GM21619 (cell line): ENCODE results near the gene ACAP2.
"Not testable (repeated sequence)": the region's sequence is repeated elsewhere in the genome, so short reads cannot be mapped to it uniquely, and the experiment has no call there.

Source experiments
- ATAC-seq: cut with Tn5 transposase; IDR thresholded peaks from one replicate; pipeline ENCODE4 v1.9.1; 2021; ENCODE audit not compliant: unreplicated experiment

The ACAP2 gene

DNA sequence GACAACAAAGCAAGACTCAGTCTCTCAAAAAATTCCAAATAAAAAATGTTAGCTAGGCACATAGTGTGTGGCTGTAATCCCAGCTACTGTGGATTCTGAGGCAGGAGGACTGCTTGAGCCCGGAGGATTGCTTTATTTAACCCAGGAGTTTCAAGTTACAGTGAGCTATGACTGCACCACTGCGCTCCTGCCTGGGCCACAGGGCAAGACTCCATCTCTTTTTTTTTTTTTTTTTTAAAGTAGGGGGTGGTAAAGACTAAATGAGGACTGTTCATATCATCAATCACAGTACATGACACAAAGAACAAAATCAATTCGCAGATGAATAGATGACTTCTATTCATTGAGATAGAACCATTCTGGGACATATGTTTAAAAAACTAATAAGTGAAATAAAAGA, 48.1 kb downstream of the ACAP2 start:
- no peak for ATAC-seq

DNA sequence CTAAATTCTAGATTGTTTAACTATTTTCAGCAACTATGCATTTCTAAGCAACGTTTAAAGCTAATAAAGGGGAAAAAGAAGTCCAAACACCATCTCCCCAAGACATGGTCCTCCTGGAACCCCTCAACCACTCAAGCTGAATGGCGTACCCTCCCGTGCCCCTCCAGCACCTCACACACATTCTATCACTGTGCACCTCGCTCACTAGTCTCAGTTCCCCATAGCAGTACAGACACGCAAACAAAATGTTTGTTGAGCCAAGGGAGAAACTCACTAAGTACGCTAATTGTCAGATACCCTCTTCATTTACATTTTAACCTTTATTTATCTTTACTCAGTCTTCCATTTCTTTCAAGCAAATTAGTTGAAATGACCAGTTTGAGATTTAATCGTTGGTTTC, 48.8 kb downstream of the ACAP2 start:
- ATAC-seq, result peak; percentile 67

DNA sequence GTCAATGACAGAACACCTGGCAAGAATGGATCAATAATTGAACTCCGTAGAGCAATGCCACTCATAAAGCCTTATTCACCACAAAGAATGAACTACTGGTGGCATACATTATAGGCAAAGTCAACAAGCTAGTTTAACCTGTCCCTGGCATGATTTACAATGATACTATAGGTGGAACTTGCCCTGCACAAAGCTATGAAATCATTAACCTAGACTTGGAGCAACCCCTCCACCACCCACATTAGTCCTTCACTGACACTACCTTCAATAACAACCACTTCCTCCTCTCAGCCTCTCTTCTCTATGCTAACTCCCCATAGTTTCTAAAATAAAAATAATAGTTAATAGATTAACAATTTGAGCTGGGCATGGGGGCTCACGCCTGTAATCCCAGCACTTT, 54.4 kb downstream of the ACAP2 start:
- ATAC-seq, result peak; percentile 79

DNA sequence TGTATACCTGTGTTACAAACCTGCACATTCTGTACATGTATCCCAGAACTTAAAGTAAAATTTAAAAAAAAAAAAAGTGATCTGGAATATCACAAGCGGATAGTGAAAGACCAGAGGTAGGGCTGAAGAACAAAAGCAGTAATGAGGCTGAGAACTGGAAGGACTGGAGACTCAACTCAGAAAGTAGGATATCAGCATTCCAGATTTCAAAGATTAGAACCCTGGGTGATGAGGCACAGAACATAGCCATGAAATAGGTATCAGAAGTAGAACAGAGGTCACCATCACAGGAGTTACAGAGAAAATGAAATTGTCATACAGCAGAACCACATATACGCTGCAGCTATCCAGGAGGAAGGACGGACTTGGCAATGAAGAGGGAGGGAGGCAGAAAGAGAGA, 56.1 kb downstream of the ACAP2 start:
- no peak for ATAC-seq

DNA sequence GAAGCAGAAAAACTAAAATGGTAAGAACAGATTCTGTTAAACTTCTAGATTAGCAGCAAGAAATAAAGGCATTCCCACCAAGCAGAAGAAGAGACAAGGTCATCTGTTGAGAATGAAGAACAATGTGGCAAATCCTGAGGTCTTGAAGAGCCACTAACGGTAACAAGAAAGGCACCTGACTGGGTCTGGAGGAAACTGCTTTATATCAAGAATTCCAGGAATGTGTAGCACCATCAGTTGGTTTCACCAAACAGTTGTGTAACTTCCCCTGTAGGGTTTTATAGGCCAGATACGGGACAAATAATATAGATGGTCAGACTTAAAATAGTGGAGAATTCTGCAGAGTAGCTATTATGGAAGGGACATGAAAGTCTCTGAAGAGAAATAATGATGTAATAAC, 57.3 kb downstream of the ACAP2 start:
- ATAC-seq, result no peak

DNA sequence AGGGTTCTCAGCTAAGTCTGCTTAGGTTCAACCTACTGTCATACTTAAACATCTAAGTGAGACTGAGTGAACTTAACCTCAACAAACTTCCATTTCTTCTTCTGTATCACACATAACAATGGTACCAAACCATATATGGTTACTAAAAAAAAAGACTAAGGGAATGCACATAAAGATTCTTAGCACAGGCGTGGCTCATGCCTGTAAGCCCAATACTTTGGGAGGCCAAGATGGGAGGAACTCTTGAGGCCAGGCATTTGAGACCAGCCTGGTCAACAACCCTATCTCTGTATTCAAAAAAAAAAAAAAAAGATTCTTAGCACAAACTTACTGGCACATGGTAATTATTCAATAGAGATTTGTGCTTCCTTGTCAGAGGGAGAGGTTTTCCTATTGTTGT, 57.9 kb downstream of the ACAP2 start:
- ATAC-seq, result no peak

DNA sequence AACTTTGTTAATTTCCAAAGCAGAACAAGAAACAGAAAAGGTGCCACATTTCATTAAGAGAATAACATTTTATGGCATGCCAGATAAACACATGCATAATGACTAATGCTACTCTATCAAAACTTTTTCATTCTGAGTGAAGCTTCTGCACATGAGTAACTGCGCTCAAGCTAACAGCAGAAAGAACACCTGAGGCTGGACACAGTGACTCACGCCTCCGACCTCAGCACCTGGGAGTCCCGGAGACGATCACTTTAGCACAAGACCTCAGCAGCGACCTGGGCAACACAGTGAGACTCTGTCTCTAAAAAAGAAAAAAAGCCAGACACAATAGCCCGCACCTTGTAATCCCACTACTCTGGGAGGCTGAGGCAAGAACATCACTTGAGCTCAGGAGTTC, 70.6 kb downstream of the ACAP2 start:
- no peak for ATAC-seq

DNA sequence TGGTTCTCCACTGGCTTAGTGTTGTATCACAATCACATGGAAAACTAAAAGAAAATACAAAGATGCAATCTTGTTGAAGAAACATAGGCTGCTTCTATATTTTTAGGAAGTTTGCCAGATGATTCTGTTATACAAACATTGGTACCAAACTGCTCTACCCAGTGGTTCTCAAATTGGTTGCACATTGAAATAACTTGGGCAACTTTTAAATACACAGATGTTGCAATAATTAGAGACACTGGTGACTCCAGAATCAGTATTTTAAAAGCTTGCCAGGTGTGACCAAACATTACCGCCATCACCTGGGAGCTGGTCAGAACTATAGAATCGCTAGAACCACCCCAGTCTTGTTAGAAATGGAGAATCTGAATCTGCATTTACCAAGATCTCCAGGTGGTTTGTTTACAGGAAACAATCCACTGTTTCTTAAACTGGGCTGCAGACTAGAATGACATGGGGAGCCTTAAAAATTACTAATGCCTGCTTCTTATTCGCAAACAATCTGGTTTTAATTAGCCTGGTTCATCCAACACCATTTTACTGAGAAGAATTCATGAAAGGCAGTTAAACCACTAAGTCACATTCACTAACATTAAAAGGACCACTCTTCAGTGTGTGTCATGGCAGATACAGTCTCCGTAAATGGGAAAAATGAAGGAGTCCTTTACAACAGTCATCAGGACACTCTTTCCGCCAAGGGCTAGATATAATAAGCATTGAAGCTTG, 76.5 kb downstream of the ACAP2 start:
- no peak for ATAC-seq

DNA sequence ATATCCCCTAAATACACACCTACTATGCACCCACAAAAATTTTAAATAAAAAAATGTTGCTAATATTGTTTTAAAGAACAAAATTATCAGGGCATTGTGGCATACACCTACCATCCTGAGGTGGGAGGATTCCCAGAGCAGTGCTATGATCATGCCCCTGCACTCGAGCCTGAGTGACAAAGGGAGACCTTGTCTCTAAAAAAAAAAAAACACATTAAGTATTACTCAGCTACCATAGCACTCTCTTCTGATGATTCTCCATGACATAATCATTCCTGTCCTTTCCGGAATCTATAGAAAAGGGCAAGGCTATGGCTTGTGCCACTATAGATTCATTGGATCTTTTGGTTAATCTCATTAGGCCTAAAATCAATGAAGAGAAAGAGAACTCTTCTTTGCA, 77.4 kb downstream of the ACAP2 start:
- ATAC-seq, result no peak

DNA sequence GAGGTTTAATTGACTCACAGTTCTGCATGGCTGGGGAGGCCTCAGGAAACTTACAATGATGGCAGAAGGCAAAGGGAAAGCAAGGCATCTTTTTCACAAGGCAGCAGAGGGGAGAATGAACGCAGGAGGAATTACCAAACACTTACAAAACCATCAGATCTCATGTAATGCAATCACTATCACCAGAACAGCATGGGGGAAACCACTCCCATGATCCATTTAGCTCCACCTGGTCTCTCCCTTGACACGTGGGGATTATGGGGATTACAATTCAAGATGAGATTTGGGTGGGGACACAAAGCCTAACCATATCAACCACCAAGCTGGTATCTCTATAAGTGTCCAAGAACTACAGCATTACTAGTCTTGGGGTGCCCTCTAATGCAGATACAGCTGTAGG, 85.0 kb downstream of the ACAP2 start:
- ATAC-seq, result not testable (repeated sequence)

DNA sequence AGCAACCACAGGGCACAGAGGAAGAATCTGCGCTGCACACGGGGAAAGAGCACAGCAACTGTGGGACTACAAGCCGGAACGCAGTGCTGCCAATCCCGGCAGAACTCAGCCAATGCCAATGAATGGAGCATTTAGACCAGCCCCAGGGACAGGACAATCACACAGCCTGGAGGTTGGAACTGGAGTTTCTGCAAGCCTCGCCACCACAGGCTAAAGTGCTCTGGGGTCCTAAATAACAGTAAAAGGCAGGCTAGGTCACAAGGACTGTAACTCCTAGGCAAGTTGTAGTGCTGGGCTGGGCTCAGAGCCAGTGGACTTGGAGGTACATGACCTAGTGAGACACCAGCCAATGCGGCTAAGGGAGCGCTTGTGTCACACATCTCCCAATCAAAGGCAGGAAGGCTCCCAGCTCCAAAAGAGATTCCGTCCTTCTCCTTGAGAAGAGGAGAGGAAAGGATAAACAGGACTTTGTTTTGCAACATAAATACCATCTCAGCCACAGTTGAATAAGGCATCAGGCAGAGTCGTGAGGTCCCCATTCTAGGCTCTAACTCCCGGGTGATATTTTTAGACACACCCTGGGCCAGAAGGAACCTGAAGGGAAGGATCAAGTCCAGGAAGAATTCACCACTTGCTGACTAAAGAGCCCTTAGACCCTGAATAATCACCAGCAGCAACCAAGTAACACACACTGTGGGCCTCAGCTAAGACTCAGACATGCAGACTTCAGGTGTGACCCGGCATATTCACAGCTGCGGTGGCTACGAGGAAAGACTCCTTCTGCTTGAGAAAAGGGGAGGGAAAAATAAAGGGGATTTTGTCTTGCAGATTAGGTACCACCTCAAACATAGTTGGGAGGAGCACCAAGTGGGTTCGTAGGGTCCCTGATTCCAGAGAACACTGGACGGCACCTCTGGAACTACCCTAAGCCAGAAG, 86.4 kb downstream of the ACAP2 start:
- no peak for ATAC-seq

DNA sequence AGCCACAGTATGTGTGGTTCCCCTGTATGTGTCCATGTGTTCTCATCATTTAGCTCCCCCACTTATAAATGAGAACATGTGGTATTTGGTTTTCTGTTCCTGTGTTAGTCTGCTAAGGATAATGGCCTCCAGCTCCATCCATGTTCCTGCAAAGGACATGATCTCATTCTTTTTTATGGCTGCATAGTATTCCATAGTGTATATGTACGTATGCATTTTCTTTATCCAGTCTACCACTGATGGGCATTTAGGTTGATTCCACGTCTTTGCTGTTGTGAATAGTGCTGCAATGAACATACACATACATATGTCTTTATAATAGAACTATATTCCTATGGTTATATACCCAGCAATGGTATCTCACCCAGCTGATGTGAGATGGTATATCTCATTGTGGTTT, 88.8 kb downstream of the ACAP2 start:
- ATAC-seq, result not testable (repeated sequence)

DNA sequence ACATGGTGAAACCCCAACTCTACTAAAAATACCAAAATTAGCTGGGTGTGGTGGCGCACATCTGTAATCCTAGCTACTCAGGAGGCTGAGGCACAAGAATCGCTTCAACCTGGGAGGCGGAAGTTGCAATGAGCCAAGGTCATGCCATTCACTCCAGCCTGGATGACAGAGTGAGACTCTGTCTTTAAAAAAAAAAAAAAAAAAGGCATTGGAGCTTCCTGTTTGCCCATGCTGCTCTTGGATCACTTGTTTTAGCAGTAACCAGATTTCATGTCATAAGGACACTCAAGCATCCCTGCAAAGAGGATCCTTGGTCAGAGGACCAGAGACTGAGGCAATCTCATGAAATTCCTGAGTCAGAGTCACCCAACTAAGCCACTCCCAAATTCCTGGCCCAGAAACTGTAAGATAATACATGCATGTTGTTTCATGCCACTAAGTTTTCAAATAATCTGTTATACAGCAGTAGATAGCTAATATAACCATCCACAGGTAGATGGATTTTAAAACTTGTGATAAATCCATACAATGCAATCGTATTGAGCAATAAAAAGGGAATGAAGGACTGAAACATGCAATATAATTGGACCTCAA, 89.8 kb downstream of the ACAP2 start:
- ATAC-seq, result no peak

DNA sequence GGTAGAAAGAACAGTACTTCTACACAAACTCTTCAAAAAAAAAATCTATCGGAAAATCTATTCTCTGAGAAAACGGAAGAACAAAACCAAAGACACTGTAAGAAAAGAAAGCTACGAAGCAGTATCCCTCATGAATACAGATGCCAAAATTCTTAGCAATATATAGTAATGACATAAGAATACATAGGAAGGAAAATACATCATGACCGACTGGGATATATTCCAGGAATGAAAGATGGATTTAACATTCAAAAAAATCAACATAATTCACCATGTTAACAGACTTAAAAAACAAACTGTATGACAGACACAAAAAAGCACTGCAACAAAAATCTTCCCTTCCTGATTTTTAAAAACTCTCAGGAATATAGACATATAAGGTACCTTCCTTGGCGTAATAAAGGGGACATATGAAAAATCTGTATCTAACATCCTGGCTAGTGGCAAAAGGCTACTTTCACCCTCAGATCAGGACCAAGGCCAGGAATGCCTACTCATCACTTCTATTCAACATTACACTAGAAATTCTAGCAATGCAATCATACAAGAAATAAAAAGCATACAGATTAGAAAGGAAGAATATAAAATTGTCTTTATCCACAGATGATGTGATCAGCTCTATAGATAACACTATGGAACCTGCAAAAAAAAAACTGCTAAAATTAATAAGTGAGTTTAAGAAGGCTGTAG, 94.2 kb downstream of the ACAP2 start:
- no peak for ATAC-seq

DNA sequence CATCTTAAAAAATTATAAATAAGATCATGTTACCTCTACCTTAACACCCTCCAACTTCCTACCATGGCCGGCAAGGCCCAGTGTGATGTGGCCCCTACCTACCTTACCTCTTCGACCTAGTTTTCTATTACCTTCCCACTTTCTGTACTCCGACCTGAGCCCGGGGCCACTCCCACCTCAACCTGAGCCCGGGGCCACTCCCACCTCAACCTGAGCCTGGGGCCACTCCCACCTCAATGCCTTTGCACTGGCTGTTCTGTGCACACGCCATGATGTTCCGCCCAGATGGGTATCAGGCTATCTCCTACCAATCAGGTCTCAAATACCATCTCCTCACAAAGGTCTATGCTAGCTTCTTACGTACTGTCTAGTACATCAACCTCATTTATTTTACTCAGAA, 105.1 kb downstream of the ACAP2 start:
- ATAC-seq, result no peak

DNA sequence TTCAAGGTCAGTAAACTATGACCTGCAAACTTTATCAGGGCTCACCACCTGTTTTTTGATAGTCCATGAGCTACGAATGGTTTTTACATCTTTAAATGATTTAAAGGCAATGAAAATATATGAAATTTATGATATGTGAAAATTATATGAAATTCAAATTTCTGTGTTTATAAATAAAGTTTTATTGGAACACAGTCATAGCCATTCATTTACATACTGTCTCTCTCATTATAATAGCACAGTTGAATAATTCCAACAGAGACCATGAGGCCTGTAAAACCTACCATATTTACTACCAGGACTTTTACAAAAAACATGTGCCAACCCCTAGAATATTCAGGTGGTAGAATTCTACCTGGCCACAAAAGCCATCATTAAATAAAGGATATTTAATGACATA, 107.9 kb downstream of the ACAP2 start:
- no peak for ATAC-seq

DNA sequence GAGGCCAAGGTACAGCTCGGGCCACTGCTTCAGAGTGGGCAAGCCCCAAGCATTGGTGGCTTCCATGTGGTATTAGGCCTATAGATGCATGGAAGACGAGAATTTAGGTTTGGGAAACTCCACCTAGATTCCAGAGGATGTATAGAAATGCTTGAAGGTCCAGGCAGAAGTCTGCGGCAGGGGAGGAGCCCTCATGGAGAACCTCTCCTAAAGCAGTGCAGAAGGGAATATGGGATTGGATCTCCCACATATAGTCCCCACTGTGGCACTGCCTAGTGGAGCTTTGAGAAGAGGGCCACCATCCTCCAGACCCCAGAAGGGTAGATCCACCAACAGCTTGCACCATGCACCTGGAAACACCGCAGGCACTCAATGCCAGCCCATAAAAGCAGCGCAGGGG, 123.8 kb downstream of the ACAP2 start:
- no peak for ATAC-seq

DNA sequence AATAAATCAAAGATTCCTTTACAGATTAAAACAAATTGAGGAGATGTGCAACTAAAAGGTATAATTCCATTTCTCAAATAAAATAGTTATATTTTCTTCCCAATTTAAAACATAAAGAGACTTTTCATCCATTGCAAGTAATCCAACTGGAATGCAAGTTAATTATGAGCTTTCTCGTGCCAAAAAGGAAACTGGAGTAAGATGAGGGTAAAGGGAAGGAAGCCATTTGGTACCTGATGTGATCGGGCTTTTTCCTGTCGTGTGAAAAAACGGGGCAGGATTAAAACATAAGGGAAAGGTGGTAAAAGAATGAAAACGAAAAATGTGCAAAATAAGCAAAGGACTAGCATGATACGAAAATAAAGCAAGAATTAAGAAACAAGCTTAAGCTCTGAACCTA, 130.1 kb downstream of the ACAP2 start:
- no peak for ATAC-seq

DNA sequence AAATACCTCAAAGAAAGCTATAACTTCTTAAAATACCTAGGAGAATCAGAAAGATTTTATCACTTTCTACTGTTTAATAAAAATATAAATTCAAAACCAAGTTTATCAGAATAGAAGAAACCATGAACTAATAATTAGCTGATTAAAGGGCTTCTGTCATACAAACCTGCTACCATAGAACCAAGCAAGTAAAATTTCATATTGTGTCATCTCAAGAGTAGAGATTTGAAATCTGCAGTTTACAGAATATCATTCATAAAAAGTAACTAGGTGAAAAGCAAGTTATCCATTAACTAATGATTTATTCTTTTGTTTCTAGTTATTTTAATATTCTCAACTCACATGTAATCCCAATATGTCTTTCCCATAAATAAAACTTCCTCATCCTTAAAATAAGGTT, 135.1 kb downstream of the ACAP2 start:
- ATAC-seq, result peak; percentile 53

DNA sequence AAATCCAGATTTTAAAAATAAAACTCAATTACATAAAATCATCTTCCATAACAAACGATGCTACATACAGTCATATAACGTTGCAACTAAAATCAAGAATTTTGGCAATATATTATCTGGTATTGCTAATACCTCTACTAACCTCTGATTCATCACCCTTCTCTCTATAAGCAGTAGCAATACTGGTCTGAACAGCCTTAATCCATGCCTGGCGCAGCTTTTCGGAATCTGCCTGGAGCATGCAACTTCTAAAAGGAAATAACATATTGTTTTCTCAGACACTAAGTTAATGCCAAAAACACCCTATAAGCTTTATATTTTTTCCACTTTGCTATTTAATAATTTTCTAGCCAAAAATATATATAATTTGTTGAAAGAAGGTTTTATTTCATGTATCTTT, 136.5 kb downstream of the ACAP2 start:
- ATAC-seq, result no peak

DNA sequence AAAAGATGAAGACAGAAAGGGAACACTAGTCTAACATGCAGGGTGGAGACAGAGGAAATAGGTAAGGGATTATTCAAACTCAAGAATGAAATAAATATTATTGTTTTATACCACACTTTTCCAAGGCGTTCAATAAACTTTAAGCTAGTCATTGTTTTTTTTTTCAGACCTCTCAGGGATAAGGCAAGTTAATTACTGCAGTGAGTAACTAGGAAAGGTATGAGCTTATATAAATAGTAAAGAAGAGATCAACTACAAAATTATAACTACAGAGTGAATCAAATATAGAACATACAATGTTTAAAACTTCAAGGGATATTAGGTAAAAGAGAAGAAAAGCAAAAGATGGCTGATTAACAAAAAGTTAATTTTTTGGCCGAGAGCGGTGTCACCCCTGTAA, 140.4 kb downstream of the ACAP2 start:
- no peak for ATAC-seq
